ENCODE results near the gene ANKS1B. TPM values are rescaled to one million over a fixed set of nuclear protein-coding genes. Genes with fewer than 3 reads are reported as not detected.

The ANKS1B gene
- total RNA-seq, 1 experiment from 2014 or later = 5.8 TPM

GRCh38 chr12:98725476-98726247 lies 1259.1 kb downstream of the ANKS1B start:
- peak; percentile 62 for DNase-seq (ENCODE audit: low spot score)
- POLR2A ChIA-PET = interaction anchor here (1.1 kb wide), 1 partner anchor 133 kb away, joined by 3 read pairs; no protein-coding TSS in a partner anchor
- H3K27me3 Mint-ChIP-seq (ENCODE audit: low read depth) = no peaks in the 10 kb centered on the region
- ATAC-seq = peak; percentile 98
- no peaks in the 10 kb centered on the region for H3K4me1 Mint-ChIP-seq
- TF ChIP-seq CDX4 (CRISPR knock-in tag; IDR thresholded peaks at IDR 0.05; ENCODE audit: borderline replicate concordance) = no peak
- TF ChIP-seq FOXP4 (CRISPR knock-in tag; IDR thresholded peaks at IDR 0.05) = no peak
- no peak for TF ChIP-seq CREM (CRISPR knock-in tag; IDR thresholded peaks at IDR 0.05)
- TF ChIP-seq NFYB (CRISPR knock-in tag; conservative IDR thresholded peaks at IDR 0.05; ENCODE audit: low read depth) = no peak
- TF ChIP-seq CTCF (IDR thresholded peaks at IDR 0.05) = peak; percentile 25; the same call in 1 of the 2 replicates
- TF ChIP-seq SP1 (CRISPR knock-in tag; conservative IDR thresholded peaks at IDR 0.05) = no peak
- no peak for TF ChIP-seq ZNF263 (CRISPR knock-in tag; IDR thresholded peaks at IDR 0.05; ENCODE audit: low read depth)
- no peak for TF ChIP-seq USF1 (CRISPR knock-in tag; IDR thresholded peaks at IDR 0.05)
- no peak for TF ChIP-seq GABPB1 (CRISPR knock-in tag; IDR thresholded peaks at IDR 0.05)
- no peak overlapping the region for H3K27ac Mint-ChIP-seq
- CTCF ChIA-PET = interaction anchor here (0.9 to 1.3 kb wide), 3 partner anchors 17 to 273 kb away, joined by 3 to 7 read pairs (median 3); no protein-coding TSS in a partner anchor
- no peak overlapping the region for H3K4me3 Mint-ChIP-seq
- peaks cover 5% of the 10 kb centered on the region for H3K36me3 Mint-ChIP-seq
- H3K9me3 Mint-ChIP-seq = no peaks in the 10 kb centered on the region

GRCh38 chr12:98724384-98725155 lies 1260.2 kb downstream of the ANKS1B start:
- DNase-seq (ENCODE audit: low spot score) (no peak), ATAC-seq (no peak)
- H3K4me1 Mint-ChIP-seq = no peaks in the 10 kb centered on the region
- ChIA-PET CTCF (interaction anchor here (0.9 to 1.3 kb wide), 2 partner anchors 19 to 75 kb away, joined by 3 read pairs; no protein-coding TSS in a partner anchor), POLR2A (interaction anchor here (1.1 kb wide), 1 partner anchor 131 kb away, joined by 3 read pairs; no protein-coding TSS in a partner anchor)
- H3K27ac Mint-ChIP-seq = no peak overlapping the region
- peaks cover 5% of the 10 kb centered on the region for H3K36me3 Mint-ChIP-seq
- H3K9me3 Mint-ChIP-seq = no peaks in the 10 kb centered on the region
- H3K4me3 Mint-ChIP-seq = no peak overlapping the region
- H3K27me3 Mint-ChIP-seq (ENCODE audit: low read depth) = no peaks in the 10 kb centered on the region
- TF ChIP-seq TP53 (CRISPR knock-in tag; IDR thresholded peaks at IDR 0.05) (no peak), ZBTB43 (CRISPR knock-in tag; IDR thresholded peaks at IDR 0.05) (no peak), FOXP1 (CRISPR knock-in tag; IDR thresholded peaks at IDR 0.05; ENCODE audit: borderline replicate concordance) (no peak), ZNF281 (CRISPR knock-in tag; IDR thresholded peaks at IDR 0.05) (no peak), RORB (CRISPR knock-in tag; IDR thresholded peaks at IDR 0.05) (no peak)
